GM18508 (cell line): ENCODE measurements around the gene PACSIN1.
"Not testable (repeated sequence)": the region's sequence is repeated elsewhere in the genome, so short reads cannot be mapped to it uniquely, and the experiment has no call there.

ENCODE experiments used
- ATAC-seq: cut with Tn5 transposase; IDR thresholded peaks from one replicate; pipeline ENCODE4 v1.9.1; 2021; ENCODE audit warnings: moderate number of reproducible peaks; ENCODE audit not compliant: insufficient read depth, unreplicated experiment

PACSIN1 gene

GRCh38 chr6:34484391-34484790 lies 18.5 kb downstream of the PACSIN1 start:
- no peak for ATAC-seq

- no peak for ATAC-seq
Measured at GRCh38 chr6:34484899-34485298, 19.0 kb downstream of the PACSIN1 start.

GRCh38 chr6:34485321-34486060 lies 19.6 kb downstream of the PACSIN1 start:
- no peak for ATAC-seq

GRCh38 chr6:34486106-34486740 lies 20.3 kb downstream of the PACSIN1 start:
- ATAC-seq, result no peak

GRCh38 chr6:34486886-34487285 lies 21.0 kb downstream of the PACSIN1 start:
- ATAC-seq, result not testable (repeated sequence)

GRCh38 chr6:34487536-34487935 lies 21.7 kb downstream of the PACSIN1 start:
- ATAC-seq, result no peak

- no peak for ATAC-seq
Measured at GRCh38 chr6:34489207-34489805, 23.4 kb downstream of the PACSIN1 start.

GRCh38 chr6:34490390-34491090 lies 24.7 kb downstream of the PACSIN1 start:
- no peak for ATAC-seq

- ATAC-seq, result no peak
Measured at GRCh38 chr6:34491091-34491430, 25.2 kb downstream of the PACSIN1 start.

- ATAC-seq, result no peak
Measured at GRCh38 chr6:34493344-34493743, 27.5 kb downstream of the PACSIN1 start.

GRCh38 chr6:34494973-34495372 lies 29.1 kb downstream of the PACSIN1 start:
- ATAC-seq, result no peak

GRCh38 chr6:34496103-34496685 lies 30.3 kb downstream of the PACSIN1 start:
- ATAC-seq, result no peak

- ATAC-seq, result no peak
Measured at GRCh38 chr6:34497411-34497810, 31.5 kb downstream of the PACSIN1 start.

GRCh38 chr6:34506718-34507117 lies 40.8 kb downstream of the PACSIN1 start:
- ATAC-seq, result no peak

GRCh38 chr6:34508425-34508824 lies 42.5 kb downstream of the PACSIN1 start:
- ATAC-seq, result no peak

GRCh38 chr6:34509782-34510181 lies 43.9 kb downstream of the PACSIN1 start:
- no peak for ATAC-seq

- no peak for ATAC-seq
Measured at GRCh38 chr6:34510299-34510698, 44.4 kb downstream of the PACSIN1 start.

GRCh38 chr6:34511214-34511914 lies 45.5 kb downstream of the PACSIN1 start:
- no peak for ATAC-seq

GRCh38 chr6:34511915-34512737 lies 46.2 kb downstream of the PACSIN1 start:
- ATAC-seq, result no peak
